IMR-90 (cell line): ENCODE measurements around the gene NUP50. TPM values are rescaled to one million over a fixed set of nuclear protein-coding genes. Genes with fewer than 3 reads are reported as not detected.
A peak's percentile ranks its signal among the peaks of the same experiment; 100 is the strongest.

Experiments used
- ATAC-seq: fragments of 200-7000 bp; cut with Tn5 transposase; 2 replicates; pipeline ENCODE4 v1.9.1; 2020; ENCODE audit warnings: low read depth, mild to moderate bottlenecking, moderate library complexity
- BruUV-seq: library from RNA; stranded (reverse); fragments of 400-500 nt; replicated peaks from 2 replicates; lab custom pipeline; 2021; lab: Mats Ljungman, UMichigan
- CTCF ChIA-PET: fragments of 300-600 bp; formaldehyde crosslinking; extraction: SDS; loops from one replicate; lab custom pipeline; 2021; ENCODE audit warnings: antibody characterized with exemption; lab: Yijun Ruan, JAX
- POLR2A ChIA-PET: fragments of 300-600 bp; sonication (Branson Sonifier 250); formaldehyde crosslinking; loops from one replicate; lab custom pipeline; 2022; ENCODE audit warnings: antibody characterized with exemption; ENCODE audit not compliant: unreplicated experiment; lab: Charles Lee
- DNase-seq: peaks from one replicate; pipeline ENCODE4 v3.0.0; 2013
- H2AFZ ChIP-seq: replicated peaks from 2 replicates; pipeline ENCODE3; 2013; ENCODE audit warnings: low read length, mild to moderate bottlenecking; ENCODE audit not compliant: poor library complexity
- H2AK5ac ChIP-seq: 2 replicates; pipeline ENCODE4 v1.6.1; 2013; ENCODE audit warnings: low read depth, low read length, inconsistent platforms
- H2AK9ac ChIP-seq: replicated peaks from 2 replicates; pipeline ENCODE3; 2013; ENCODE audit warnings: mild to moderate bottlenecking, low read depth, low read length, moderate library complexity; ENCODE audit not compliant: poor library complexity
- H2BK120ac ChIP-seq: 2 replicates; pipeline ENCODE4 v1.6.1; 2013; ENCODE audit warnings: low read depth, low read length, inconsistent platforms
- H2BK15ac ChIP-seq: 3 replicates; pipeline ENCODE4 v1.6.1; 2013; ENCODE audit warnings: low read depth, low read length, inconsistent platforms
- H2BK20ac ChIP-seq: 2 replicates; pipeline ENCODE4 v1.6.1; 2013; ENCODE audit warnings: low read depth, mild to moderate bottlenecking, inconsistent platforms, low read length, moderate library complexity
- H2BK5ac ChIP-seq: 2 replicates; pipeline ENCODE4 v1.6.1; 2013; ENCODE audit warnings: mild to moderate bottlenecking, low read depth, low read length, inconsistent platforms; ENCODE audit not compliant: poor library complexity, severe bottlenecking
- H3K14ac ChIP-seq: replicated peaks from 2 replicates; pipeline ENCODE4 v1.6.1; 2013; ENCODE audit warnings: low read depth, low read length, inconsistent platforms
- H3K18ac ChIP-seq: 2 replicates; pipeline ENCODE4 v1.6.1; 2013; ENCODE audit warnings: low read depth, low read length, control low read depth
- H3K23ac ChIP-seq: 2 replicates; pipeline ENCODE4 v1.6.1; 2013; ENCODE audit warnings: low read depth, low read length, inconsistent platforms
- H3K27ac ChIP-seq: 2 replicates; pipeline ENCODE4 v1.5.1; 2013; ENCODE audit warnings: mild to moderate bottlenecking, control low read depth, low read length; ENCODE audit not compliant: insufficient read depth
- H3K27me3 ChIP-seq: 2 replicates; pipeline ENCODE4 v1.6.1; 2013; ENCODE audit warnings: low read length; ENCODE audit not compliant: control insufficient read depth, insufficient read depth
- H3K36me3 ChIP-seq: 2 replicates; pipeline ENCODE4 v1.6.1; 2013; ENCODE audit warnings: low read length, mixed read lengths; ENCODE audit not compliant: control insufficient read depth, insufficient read depth
- H3K4ac ChIP-seq: 2 replicates; pipeline ENCODE4 v1.6.1; 2013; ENCODE audit warnings: low read depth, low read length, inconsistent platforms
- H3K4me1 ChIP-seq: 2 replicates; pipeline ENCODE4 v1.6.1; 2013; ENCODE audit warnings: low read length, mixed read lengths; ENCODE audit not compliant: control insufficient read depth, insufficient read depth
- H3K4me2 ChIP-seq: 2 replicates; pipeline ENCODE4 v1.6.1; 2013; ENCODE audit warnings: low read depth, mild to moderate bottlenecking, control low read depth, low read length, moderate library complexity
- H3K4me3 ChIP-seq: 2 replicates; pipeline ENCODE4 v1.5.1; 2013; ENCODE audit warnings: low read depth, mild to moderate bottlenecking, control low read depth, low read length, moderate library complexity; ENCODE audit not compliant: insufficient read depth
- H3K56ac ChIP-seq: 2 replicates; pipeline ENCODE4 v1.6.1; 2013; ENCODE audit warnings: low read length, inconsistent platforms; ENCODE audit not compliant: insufficient read depth; ENCODE audit errors: extremely low read depth
- H3K79me1 ChIP-seq, 2 experiments: 2 replicates each; pipeline ENCODE4 v1.6.1; 2013; ENCODE audit warnings: low read length in 2 of 2, inconsistent platforms in 1 of 2, low read depth in 1 of 2
- H3K9ac ChIP-seq: 2 replicates; pipeline ENCODE4 v1.6.1; 2013; ENCODE audit warnings: low read depth, low read length, control low read depth
- H3K9me1 ChIP-seq: 2 replicates; pipeline ENCODE4 v1.6.1; 2013; ENCODE audit warnings: low read length, inconsistent platforms; ENCODE audit not compliant: insufficient read depth
- H3K9me3 ChIP-seq: 2 replicates; pipeline ENCODE4 v1.6.1; 2013; ENCODE audit warnings: low read length; ENCODE audit not compliant: control insufficient read depth, insufficient read depth
- H4K20me1 ChIP-seq: 2 replicates; pipeline ENCODE4 v1.6.1; 2013; ENCODE audit warnings: low read length, inconsistent platforms; ENCODE audit not compliant: insufficient read depth
- H4K5ac ChIP-seq: 2 replicates; pipeline ENCODE4 v1.6.1; 2013; ENCODE audit warnings: mild to moderate bottlenecking, low read depth, low read length, control low read depth
- H4K8ac ChIP-seq, 2 experiments: 2 replicates each; pipeline ENCODE4 v1.6.1; 2013; ENCODE audit warnings: low read depth in 2 of 2, low read length in 2 of 2, control low read depth in 1 of 2, inconsistent platforms in 1 of 2
- H4K91ac ChIP-seq: 2 replicates; pipeline ENCODE4 v1.6.1; 2013; ENCODE audit warnings: low read depth, low read length, inconsistent platforms; ENCODE audit not compliant: insufficient read depth
- BHLHE40 ChIP-seq: fragments of 150-350 bp; IDR thresholded peaks from 2 replicates; pipeline ENCODE4 v1.6.1; 2016; ENCODE audit warnings: mild to moderate bottlenecking, low read depth, low read length
- CEBPB ChIP-seq: IDR thresholded peaks from 2 replicates; pipeline ENCODE4 v1.6.1; 2012; ENCODE audit warnings: low read depth, low read length, improper control_type of control experiment
- ELK1 ChIP-seq: fragments of 150-350 bp; IDR thresholded peaks from 2 replicates; pipeline ENCODE4 v1.6.1; 2016; ENCODE audit warnings: low read depth, mild to moderate bottlenecking, low read length, moderate library complexity, borderline replicate concordance
- FOS ChIP-seq: fragments of 150-350 bp; IDR thresholded peaks from 2 replicates; pipeline ENCODE4 v1.6.1; 2016; ENCODE audit warnings: low read depth, low read length
- MAFK ChIP-seq: IDR thresholded peaks from 2 replicates; pipeline ENCODE4 v1.6.1; 2012; ENCODE audit warnings: low read depth, low read length, improper control_type of control experiment
- MAZ ChIP-seq: IDR thresholded peaks from 2 replicates; pipeline ENCODE4 v1.6.1; 2012; ENCODE audit warnings: low read depth, mild to moderate bottlenecking, low read length, improper control_type of control experiment, moderate library complexity, borderline replicate concordance
- MXI1 ChIP-seq: IDR thresholded peaks from 2 replicates; pipeline ENCODE4 v1.6.1; 2012; ENCODE audit warnings: low read depth, mild to moderate bottlenecking, low read length, moderate library complexity, borderline replicate concordance
- NFE2L2 ChIP-seq: fragments of 150-350 bp; IDR thresholded peaks from 2 replicates; pipeline ENCODE4 v1.6.1; 2016; ENCODE audit warnings: low read depth, mild to moderate bottlenecking, low read length
- POLR2A ChIP-seq: IDR thresholded peaks from 2 replicates; pipeline ENCODE4 v1.6.1; 2012; ENCODE audit warnings: mild to moderate bottlenecking, low read depth, low read length
- RAD21 ChIP-seq: IDR thresholded peaks from 2 replicates; pipeline ENCODE4 v1.6.1; 2012; ENCODE audit warnings: low read length, improper control_type of control experiment
- RCOR1 ChIP-seq: IDR thresholded peaks from 2 replicates; pipeline ENCODE4 v1.6.1; 2012; ENCODE audit warnings: mild to moderate bottlenecking, low read length, improper control_type of control experiment; ENCODE audit not compliant: insufficient replicate concordance
- RFX5 ChIP-seq: IDR thresholded peaks from 2 replicates; pipeline ENCODE4 v1.8.0; 2012; ENCODE audit warnings: low read depth, mild to moderate bottlenecking, low read length, moderate library complexity
- WGBS, 2 experiments: methylation state at CpG; one replicate each; pipeline versions ENCODE4 v1.1.5 to v1.1.7; 2013; ENCODE audit warnings: missing lambda C conversion rate in 2 of 2; ENCODE audit not compliant: insufficient read length in 1 of 2; ENCODE audit errors: extremely low coverage in 2 of 2; 5-methylcytosine and 5-hydroxymethylcytosine counted together
- dilution Hi-C: fragments of 300-500 bp; cut with HindIII; formaldehyde crosslinking; loops from one replicate; pipeline ENCODE4 v1.14.3; 2018; ENCODE audit warnings: low sequenced_read_pairs; ENCODE audit not compliant: unreplicated experiment
- in situ Hi-C: fragments of 300-500 bp; cut with MboI; formaldehyde crosslinking; loops from 3 replicates; pipeline ENCODE4 v1.14.3; 2019; ENCODE audit warnings: low sequenced_read_pairs, inconsistent platforms, mixed read lengths
- intact Hi-C: fragments of 100-400 bp; cut with micrococcal nuclease; formaldehyde crosslinking; loops from 2 replicates; pipeline ENCODE4 v1.10.0; 2022
- polyA plus RNA-seq, 3 experiments: library from polyadenylated mRNA; depleted of rRNA; stranded (reverse); fragments of >200 nt; gene quantifications; 2 replicates each; pipeline ENCODE4 v1.2.3, GENCODE V29; 2012; ENCODE audit warnings: low replicate concordance in 1 of 3
- total RNA-seq: library from RNA; depleted of rRNA; stranded (reverse); fragments of >200 nt; gene quantifications from 2 replicates; pipeline ENCODE4 v1.2.3, GENCODE V29; 2012
- TF ChIP-seq, protein P1 (sequence below): conservative IDR thresholded peaks from 2 replicates; pipeline ENCODE4 v1.5.1; 2012; ENCODE audit warnings: mild to moderate bottlenecking, low read depth, low read length, improper control_type of control experiment

Gene NUP50
- total and polyA plus RNA-seq, 2 of the 4 experiments (the other 2 are of a cell fraction) = 12.8 to 65.4 TPM

GRCh38 chr22:45200860-45201511, 37.3 kb downstream of the NUP50 start:
- peak overlapping the region; percentile 89 for H4K5ac ChIP-seq
- intact Hi-C loops = loop anchor here (1.0 to 5.0 kb wide), 3 partner anchors 38 to 99 kb away; partner anchors contain the start of gene NUP50
- peak overlapping the region; percentile 95 for H3K14ac ChIP-seq
- H3K56ac ChIP-seq = peak overlapping the region; percentile 68; the same call in 1 of the 2 replicates
- in situ Hi-C loops = no loop called here
- 3% methylated on average over 5 of the region's 18 CpGs; no CpG with 5 or more reads in 1 of the 2 experiments for WGBS, 2 experiments
- H2BK20ac ChIP-seq = peak overlapping the region; percentile 88
- dilution Hi-C loops = no loop called here
- peak overlapping the region; percentile 96 for H3K4ac ChIP-seq
- peaks cover 24% of the 10 kb centered on the region for H4K20me1 ChIP-seq
- peak overlapping the region; percentile 96 for H2AK5ac ChIP-seq
- peak overlapping the region; percentile 92 for H4K91ac ChIP-seq
- H3K4me1 ChIP-seq = peaks cover 21% of the 10 kb centered on the region
- H2BK120ac ChIP-seq = peak overlapping the region; percentile 89
- H3K9ac ChIP-seq = peak overlapping the region; percentile 12; the same call in 1 of the 2 replicates
- H2AK9ac ChIP-seq = peak overlapping the region; percentile 63
- ChIA-PET POLR2A (interaction anchor here (0.6 kb wide), 1 partner anchor 9 kb away, joined by 3 read pairs; no protein-coding TSS in a partner anchor), CTCF (interaction anchor here (0.6 kb wide), 1 partner anchor 62 kb away, joined by 3 read pairs; no protein-coding TSS in a partner anchor)
- no peak overlapping the region for H3K4me3 ChIP-seq
- H2BK5ac ChIP-seq = peak overlapping the region; percentile 98
- peak overlapping the region; percentile 85; the same call in 2 of the 3 replicates for H2BK15ac ChIP-seq
- H3K36me3 ChIP-seq = peaks cover 62% of the 10 kb centered on the region
- peak overlapping the region; percentile 85 for H3K23ac ChIP-seq
- H3K79me1 ChIP-seq = peaks cover 0 to 21% of the 10 kb centered on the region in 2 experiments; a peak in 3 of 4 replicates
- H2AFZ ChIP-seq = peak overlapping the region; percentile 16
- no TSS peak for BruUV-seq
- no peaks in the 10 kb centered on the region for H3K27me3 ChIP-seq
- H3K9me1 ChIP-seq = peaks cover 15% of the 10 kb centered on the region
- peak overlapping the region; percentile 66 for H3K4me2 ChIP-seq
- H3K27ac ChIP-seq = peak overlapping the region; percentile 89
- H3K18ac ChIP-seq = peak overlapping the region; percentile 92
- H4K8ac ChIP-seq = peak overlapping the region; percentile 55 to 76; a peak in 3 of 4 replicates
- no peaks in the 10 kb centered on the region for H3K9me3 ChIP-seq
- DNase-seq = peak; percentile 98
- ATAC-seq = peak; percentile 63
- no peak for TF ChIP-seq ELK1
- TF ChIP-seq BHLHE40 = peak; percentile 69
- peak; percentile 92 for TF ChIP-seq FOS
- peak; percentile 47; the same call in 1 of the 2 replicates for TF ChIP-seq MAFK
- peak; percentile 81 for TF ChIP-seq RCOR1
- TF ChIP-seq MXI1 = peak; percentile 25; the same call in 1 of the 2 replicates
- no peak for TF ChIP-seq CEBPB
- TF ChIP-seq, protein P1, sequence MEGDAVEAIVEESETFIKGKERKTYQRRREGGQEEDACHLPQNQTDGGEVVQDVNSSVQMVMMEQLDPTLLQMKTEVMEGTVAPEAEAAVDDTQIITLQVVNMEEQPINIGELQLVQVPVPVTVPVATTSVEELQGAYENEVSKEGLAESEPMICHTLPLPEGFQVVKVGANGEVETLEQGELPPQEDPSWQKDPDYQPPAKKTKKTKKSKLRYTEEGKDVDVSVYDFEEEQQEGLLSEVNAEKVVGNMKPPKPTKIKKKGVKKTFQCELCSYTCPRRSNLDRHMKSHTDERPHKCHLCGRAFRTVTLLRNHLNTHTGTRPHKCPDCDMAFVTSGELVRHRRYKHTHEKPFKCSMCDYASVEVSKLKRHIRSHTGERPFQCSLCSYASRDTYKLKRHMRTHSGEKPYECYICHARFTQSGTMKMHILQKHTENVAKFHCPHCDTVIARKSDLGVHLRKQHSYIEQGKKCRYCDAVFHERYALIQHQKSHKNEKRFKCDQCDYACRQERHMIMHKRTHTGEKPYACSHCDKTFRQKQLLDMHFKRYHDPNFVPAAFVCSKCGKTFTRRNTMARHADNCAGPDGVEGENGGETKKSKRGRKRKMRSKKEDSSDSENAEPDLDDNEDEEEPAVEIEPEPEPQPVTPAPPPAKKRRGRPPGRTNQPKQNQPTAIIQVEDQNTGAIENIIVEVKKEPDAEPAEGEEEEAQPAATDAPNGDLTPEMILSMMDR = no peak
- TF ChIP-seq MAZ = peak; percentile 37
- TF ChIP-seq NFE2L2 = peak; percentile 47; the same call in 1 of the 2 replicates
- TF ChIP-seq RFX5 = no peak
- TF ChIP-seq POLR2A = peak; percentile 52; the same call in 1 of the 2 replicates
- 0 out of 2 replicates have a peak, but pooled peaks have one; percentile 26 for TF ChIP-seq RAD21
